Neural cell (in vitro differentiated cells): ENCODE measurements around the gene CABLES1.

ENCODE experiments used
- CTCF ChIP-seq: fragments of 450-650 bp; IDR thresholded peaks from 2 replicates; pipeline ENCODE4 v1.5.1; 2014; ENCODE audit warnings: antibody characterized with exemption, mild to moderate bottlenecking, moderate library complexity; ENCODE audit not compliant: poor library complexity, severe bottlenecking
- EZH2 ChIP-seq: fragments of 200-600, 300-800 bp; shearing (Covaris generic), sonication (generic); IDR thresholded peaks from 2 replicates; pipeline ENCODE4 v1.6.1; 2014; ENCODE audit warnings: antibody characterized with exemption, low read length, borderline replicate concordance, mild to moderate bottlenecking; ENCODE audit not compliant: insufficient read depth, poor library complexity, severe bottlenecking
- POLR2AphosphoS5 ChIP-seq: IDR thresholded peaks from 2 replicates; pipeline ENCODE4 v1.6.1; 2012
- RAD21 ChIP-seq: fragments of 450-650 bp; conservative IDR thresholded peaks from 2 replicates; pipeline ENCODE4 v1.6.1; 2014; ENCODE audit warnings: antibody characterized with exemption, mild to moderate bottlenecking, moderate library complexity
- TAF1 ChIP-seq: IDR thresholded peaks from 2 replicates; pipeline ENCODE4 v1.6.1; 2012; ENCODE audit warnings: low read depth

- no peak for TF ChIP-seq EZH2
- TF ChIP-seq RAD21 = no peak
- TF ChIP-seq CTCF = no peak
- TF ChIP-seq TAF1 = no peak
- no peak for TF ChIP-seq POLR2AphosphoS5
These were observed 123.5 kb downstream of the CABLES1 start for GRCh38 chr18:23258566-23259469.
